ENCODE results near the gene PDE1A. TPM values are rescaled to one million over a fixed set of nuclear protein-coding genes. Genes with fewer than 3 reads are reported as not detected.
A peak's percentile ranks its signal among the peaks of the same experiment; 100 is the strongest.

PDE1A gene
- total RNA-seq, 3 donors from 2014 or later: 4.3 to 7.9 (median 5.6) TPM

- H3K4me3 ChIP-seq: no peak overlapping the region
- H3K36me3 ChIP-seq: no peaks in the 10 kb centered on the region
- no peak for DNase-seq (ENCODE audit: low spot score in 2 of 2)
- no peak for TF ChIP-seq POLR2AphosphoS5 (IDR thresholded peaks at IDR 0.05)
- TF ChIP-seq POLR2A (IDR thresholded peaks at IDR 0.05): no peak
- TF ChIP-seq, protein P1, sequence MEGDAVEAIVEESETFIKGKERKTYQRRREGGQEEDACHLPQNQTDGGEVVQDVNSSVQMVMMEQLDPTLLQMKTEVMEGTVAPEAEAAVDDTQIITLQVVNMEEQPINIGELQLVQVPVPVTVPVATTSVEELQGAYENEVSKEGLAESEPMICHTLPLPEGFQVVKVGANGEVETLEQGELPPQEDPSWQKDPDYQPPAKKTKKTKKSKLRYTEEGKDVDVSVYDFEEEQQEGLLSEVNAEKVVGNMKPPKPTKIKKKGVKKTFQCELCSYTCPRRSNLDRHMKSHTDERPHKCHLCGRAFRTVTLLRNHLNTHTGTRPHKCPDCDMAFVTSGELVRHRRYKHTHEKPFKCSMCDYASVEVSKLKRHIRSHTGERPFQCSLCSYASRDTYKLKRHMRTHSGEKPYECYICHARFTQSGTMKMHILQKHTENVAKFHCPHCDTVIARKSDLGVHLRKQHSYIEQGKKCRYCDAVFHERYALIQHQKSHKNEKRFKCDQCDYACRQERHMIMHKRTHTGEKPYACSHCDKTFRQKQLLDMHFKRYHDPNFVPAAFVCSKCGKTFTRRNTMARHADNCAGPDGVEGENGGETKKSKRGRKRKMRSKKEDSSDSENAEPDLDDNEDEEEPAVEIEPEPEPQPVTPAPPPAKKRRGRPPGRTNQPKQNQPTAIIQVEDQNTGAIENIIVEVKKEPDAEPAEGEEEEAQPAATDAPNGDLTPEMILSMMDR (IDR thresholded peaks at IDR 0.05): no peak
- no peaks in the 10 kb centered on the region for H3K27me3 ChIP-seq
- no peaks in the 10 kb centered on the region for H3K4me1 ChIP-seq
- intact Hi-C loops (cut with DNase I; ENCODE audit: low total_unique reads): no loop called here
- H3K27ac ChIP-seq: no peak overlapping the region
- H3K9me3 ChIP-seq: no peaks in the 10 kb centered on the region
These were observed 65.4 kb downstream of the PDE1A start for GRCh38 chr2:182361477-182361876.

- Histone ChIP-seq H3K27me3 (no peaks in the 10 kb centered on the region), H3K4me1 (no peaks in the 10 kb centered on the region), H3K36me3 (no peaks in the 10 kb centered on the region), H3K4me3 (no peak overlapping the region), H3K27ac (no peak overlapping the region), H3K9me3 (no peaks in the 10 kb centered on the region)
- intact Hi-C loops (cut with DNase I; ENCODE audit: low total_unique reads): no loop called here
- TF ChIP-seq POLR2A (IDR thresholded peaks at IDR 0.05) (no peak), POLR2AphosphoS5 (IDR thresholded peaks at IDR 0.05) (no peak)
- TF ChIP-seq, protein P1 (IDR thresholded peaks at IDR 0.05): no peak
- DNase-seq (ENCODE audit: low spot score in 2 of 2): no peak
These were observed 66.1 kb downstream of the PDE1A start for GRCh38 chr2:182360663-182361260.

DNA sequence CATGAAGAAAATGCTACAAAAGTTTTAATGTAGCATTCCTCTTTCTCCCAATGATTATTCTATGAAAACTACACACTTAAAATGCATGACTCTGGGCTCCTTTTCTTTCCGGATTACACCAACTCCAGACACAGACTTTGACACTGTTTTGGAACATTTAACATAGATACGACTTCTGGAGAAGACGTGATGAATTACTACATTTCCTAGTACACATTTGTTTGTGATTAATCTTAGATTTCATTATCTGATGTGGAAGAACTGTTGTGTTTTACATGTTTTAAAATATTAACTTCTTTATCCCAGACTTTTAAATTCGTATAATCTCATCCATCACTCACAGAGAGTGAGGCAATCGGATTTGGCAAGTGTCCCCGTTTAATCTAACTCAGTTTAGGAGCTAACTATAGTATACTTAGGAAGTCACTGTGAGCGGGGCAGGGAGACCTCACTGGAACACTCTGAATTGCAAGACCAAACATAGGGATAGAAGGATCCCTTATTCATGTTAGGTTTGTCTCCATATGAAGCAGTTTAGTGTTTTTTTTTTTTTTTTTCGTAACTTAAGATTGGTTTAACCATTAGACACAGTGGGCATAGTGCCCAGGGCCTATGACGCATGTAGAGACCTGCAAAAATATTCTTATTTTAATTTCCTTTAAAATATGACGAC lies 66.7 kb downstream of the PDE1A start:
- no peaks in the 10 kb centered on the region for H3K4me1 ChIP-seq
- no peaks in the 10 kb centered on the region for H3K36me3 ChIP-seq
- H3K9me3 ChIP-seq: no peaks in the 10 kb centered on the region
- H3K27ac ChIP-seq: peak overlapping the region in 1 of 2 donors; percentile 10
- TF ChIP-seq, protein P1 (IDR thresholded peaks at IDR 0.05): no peak
- no peak overlapping the region for H3K4me3 ChIP-seq
- no peaks in the 10 kb centered on the region for H3K27me3 ChIP-seq
- no peak for DNase-seq (ENCODE audit: low spot score in 2 of 2)
- intact Hi-C loops (cut with DNase I; ENCODE audit: low total_unique reads): no loop called here

DNA sequence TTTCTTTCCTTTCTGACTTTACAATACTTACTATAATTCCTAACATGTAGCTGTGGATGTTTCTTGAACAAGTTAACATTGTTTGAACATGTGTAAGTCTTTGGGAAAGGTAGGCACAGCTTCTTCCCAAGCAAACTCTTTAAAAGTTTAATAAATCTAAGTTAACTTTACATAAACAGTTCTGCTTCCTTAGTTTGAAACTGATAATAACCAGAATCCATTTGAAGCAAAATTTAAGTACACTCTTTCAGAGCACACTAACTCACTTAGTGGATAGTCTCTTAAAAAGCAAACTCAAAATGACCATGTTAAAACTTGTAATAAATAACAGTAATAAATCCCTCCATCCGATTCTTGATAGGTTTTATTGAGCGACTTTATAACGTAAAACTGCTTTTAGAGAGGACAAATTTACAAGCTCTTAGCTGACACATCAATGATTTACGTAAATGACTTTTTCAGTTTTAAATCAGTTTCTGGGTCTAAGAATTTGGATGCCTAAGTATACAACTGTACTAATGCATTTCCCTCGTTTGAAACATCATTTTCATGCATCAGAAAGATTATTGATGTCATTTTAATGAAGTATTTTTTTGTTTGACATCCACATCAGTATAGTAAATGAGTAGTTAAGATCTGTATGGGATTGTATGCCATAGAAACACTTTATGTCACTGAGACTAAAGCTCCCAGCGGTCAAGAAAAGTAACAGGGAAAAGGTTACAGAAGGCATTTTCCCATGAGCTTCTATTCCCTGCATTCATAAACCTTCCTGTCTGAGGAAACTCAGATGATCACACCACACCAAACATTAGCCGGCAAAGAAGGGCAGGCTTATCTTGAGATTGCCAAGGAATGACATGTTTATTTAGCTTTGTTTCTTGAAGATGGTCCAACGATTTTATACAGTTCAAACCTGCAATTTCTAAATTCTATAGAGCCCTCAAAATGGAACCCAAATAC lies 67.5 kb downstream of the PDE1A start:
- H3K27ac ChIP-seq: peak overlapping the region in 1 of 2 donors; percentile 10
- H3K36me3 ChIP-seq: no peaks in the 10 kb centered on the region
- DNase-seq (ENCODE audit: low spot score in 2 of 2): no peak
- H3K4me1 ChIP-seq: no peaks in the 10 kb centered on the region
- TF ChIP-seq, protein P1 (IDR thresholded peaks at IDR 0.05): no peak
- no peak for TF ChIP-seq POLR2AphosphoS5 (IDR thresholded peaks at IDR 0.05)
- no peak for TF ChIP-seq POLR2A (IDR thresholded peaks at IDR 0.05)
- H3K4me3 ChIP-seq: no peak overlapping the region
- no peaks in the 10 kb centered on the region for H3K27me3 ChIP-seq
- intact Hi-C loops (cut with DNase I; ENCODE audit: low total_unique reads): no loop called here
- H3K9me3 ChIP-seq: no peaks in the 10 kb centered on the region

All from breast epithelium (tissue), 4 donors.